ENCODE measurements around the gene ASCC3.

DNA sequence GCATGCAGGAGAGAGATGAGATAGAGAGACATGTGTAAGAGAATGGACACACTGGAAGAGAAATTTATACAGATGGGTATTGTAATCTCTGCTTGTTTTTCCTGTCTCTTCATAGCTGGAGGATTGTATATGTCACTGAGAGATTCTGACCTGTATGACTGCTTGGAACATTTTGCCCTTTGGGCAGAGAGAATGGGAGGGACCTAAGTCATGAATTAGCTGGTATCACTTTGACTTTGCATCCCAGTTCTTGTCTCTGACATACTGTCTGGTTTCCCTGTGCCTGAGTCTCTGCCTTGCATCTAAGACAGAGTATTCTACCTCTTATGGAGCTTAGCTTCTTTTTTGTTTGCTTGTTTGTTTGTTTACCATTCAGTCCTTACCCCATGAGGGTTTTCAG is 37.0 kb upstream of the ASCC3 start:
- TF ChIP-seq, protein P1, sequence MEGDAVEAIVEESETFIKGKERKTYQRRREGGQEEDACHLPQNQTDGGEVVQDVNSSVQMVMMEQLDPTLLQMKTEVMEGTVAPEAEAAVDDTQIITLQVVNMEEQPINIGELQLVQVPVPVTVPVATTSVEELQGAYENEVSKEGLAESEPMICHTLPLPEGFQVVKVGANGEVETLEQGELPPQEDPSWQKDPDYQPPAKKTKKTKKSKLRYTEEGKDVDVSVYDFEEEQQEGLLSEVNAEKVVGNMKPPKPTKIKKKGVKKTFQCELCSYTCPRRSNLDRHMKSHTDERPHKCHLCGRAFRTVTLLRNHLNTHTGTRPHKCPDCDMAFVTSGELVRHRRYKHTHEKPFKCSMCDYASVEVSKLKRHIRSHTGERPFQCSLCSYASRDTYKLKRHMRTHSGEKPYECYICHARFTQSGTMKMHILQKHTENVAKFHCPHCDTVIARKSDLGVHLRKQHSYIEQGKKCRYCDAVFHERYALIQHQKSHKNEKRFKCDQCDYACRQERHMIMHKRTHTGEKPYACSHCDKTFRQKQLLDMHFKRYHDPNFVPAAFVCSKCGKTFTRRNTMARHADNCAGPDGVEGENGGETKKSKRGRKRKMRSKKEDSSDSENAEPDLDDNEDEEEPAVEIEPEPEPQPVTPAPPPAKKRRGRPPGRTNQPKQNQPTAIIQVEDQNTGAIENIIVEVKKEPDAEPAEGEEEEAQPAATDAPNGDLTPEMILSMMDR (IDR thresholded peaks at IDR 0.05 in 2 of 3, conservative IDR thresholded peaks at IDR 0.05 in 1 of 3; ENCODE audit: borderline replicate concordance in 1 of 3, insufficient read depth in 1 of 3, low read depth in 2 of 3, low read length in 2 of 3), result no peak
- TF ChIP-seq ELF1 (IDR thresholded peaks at IDR 0.05; ENCODE audit: borderline replicate concordance, low read depth) (no peak), EZH2 (IDR thresholded peaks at IDR 0.05) (no peak), YY1 (IDR thresholded peaks at IDR 0.05; ENCODE audit: extremely low read depth, insufficient replicate concordance, low read depth, low read length) (no peak), EZH2phosphoT487 (IDR thresholded peaks at IDR 0.05; ENCODE audit: borderline replicate concordance) (no peak), CEBPB (IDR thresholded peaks at IDR 0.05; ENCODE audit: low read depth) (no peak), POLR2AphosphoS5 (IDR thresholded peaks at IDR 0.05; ENCODE audit: low read depth, low read length) (no peak), ZBTB33 (IDR thresholded peaks at IDR 0.05; ENCODE audit: extremely low read depth, insufficient replicate concordance, low read length) (no peak), ZFX (IDR thresholded peaks at IDR 0.05) (no peak), POLR2A (IDR thresholded peaks at IDR 0.05; ENCODE audit: borderline replicate concordance, extremely low read depth, insufficient read depth, insufficient read length) (no peak), REST (IDR thresholded peaks at IDR 0.05; ENCODE audit: low read depth) (no peak)
- TF ChIP-seq, protein P2, sequence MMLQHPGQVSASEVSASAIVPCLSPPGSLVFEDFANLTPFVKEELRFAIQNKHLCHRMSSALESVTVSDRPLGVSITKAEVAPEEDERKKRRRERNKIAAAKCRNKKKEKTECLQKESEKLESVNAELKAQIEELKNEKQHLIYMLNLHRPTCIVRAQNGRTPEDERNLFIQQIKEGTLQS (IDR thresholded peaks at IDR 0.05), result no peak

Measured in HCT116 (cell line).